ENCODE data around the gene NDFIP1. TPM values are rescaled to one million over a fixed set of nuclear protein-coding genes. Genes with fewer than 3 reads are reported as not detected.
"Not testable (repeated sequence)": the region's sequence is repeated elsewhere in the genome, so short reads cannot be mapped to it uniquely, and the experiment has no call there.

NDFIP1 gene
- total and polyA plus RNA-seq, 2 experiments from 2014 or later, result 63.8 to 85.0 TPM

GRCh38 chr5:142151436-142152383 is 43.1 kb downstream of the NDFIP1 start:
- no peaks in the 10 kb centered on the region for H3K9me3 ChIP-seq (ENCODE audit: low read depth)
- no peak overlapping the region for H2AFZ ChIP-seq
- 40% methylated on average over 3 of the region's 3 CpGs for WGBS (ENCODE audit: low lambda C conversion rate, missing lambda C conversion rate)
- H3K9me2 ChIP-seq (replicated peaks; ENCODE audit: insufficient read depth), result no peaks in the 10 kb centered on the region
- H3K79me2 ChIP-seq, result no peaks in the 10 kb centered on the region
- H3K36me3 ChIP-seq (replicated peaks; ENCODE audit: insufficient read depth, low read depth), result no peaks in the 10 kb centered on the region
- H3K4me1 ChIP-seq (ENCODE audit: insufficient read depth), result no peaks in the 10 kb centered on the region
- TF ChIP-seq, protein P1, sequence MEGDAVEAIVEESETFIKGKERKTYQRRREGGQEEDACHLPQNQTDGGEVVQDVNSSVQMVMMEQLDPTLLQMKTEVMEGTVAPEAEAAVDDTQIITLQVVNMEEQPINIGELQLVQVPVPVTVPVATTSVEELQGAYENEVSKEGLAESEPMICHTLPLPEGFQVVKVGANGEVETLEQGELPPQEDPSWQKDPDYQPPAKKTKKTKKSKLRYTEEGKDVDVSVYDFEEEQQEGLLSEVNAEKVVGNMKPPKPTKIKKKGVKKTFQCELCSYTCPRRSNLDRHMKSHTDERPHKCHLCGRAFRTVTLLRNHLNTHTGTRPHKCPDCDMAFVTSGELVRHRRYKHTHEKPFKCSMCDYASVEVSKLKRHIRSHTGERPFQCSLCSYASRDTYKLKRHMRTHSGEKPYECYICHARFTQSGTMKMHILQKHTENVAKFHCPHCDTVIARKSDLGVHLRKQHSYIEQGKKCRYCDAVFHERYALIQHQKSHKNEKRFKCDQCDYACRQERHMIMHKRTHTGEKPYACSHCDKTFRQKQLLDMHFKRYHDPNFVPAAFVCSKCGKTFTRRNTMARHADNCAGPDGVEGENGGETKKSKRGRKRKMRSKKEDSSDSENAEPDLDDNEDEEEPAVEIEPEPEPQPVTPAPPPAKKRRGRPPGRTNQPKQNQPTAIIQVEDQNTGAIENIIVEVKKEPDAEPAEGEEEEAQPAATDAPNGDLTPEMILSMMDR (IDR thresholded peaks at IDR 0.05; ENCODE audit: poor library complexity), result peak; percentile 95
- TF ChIP-seq EZH2 (IDR thresholded peaks at IDR 0.05; ENCODE audit: borderline replicate concordance), result no peak
- H3K27me3 ChIP-seq, result no peaks in the 10 kb centered on the region
- H3K4me3 ChIP-seq, result no peak overlapping the region
- H3K27ac ChIP-seq, result no peak overlapping the region
- DNase-seq (ENCODE audit: low spot score), result peak; percentile 79
- no peaks in the 10 kb centered on the region for H4K20me1 ChIP-seq (ENCODE audit: insufficient read depth, poor library complexity, severe bottlenecking)
- H3K4me2 ChIP-seq, result no peak overlapping the region

DNA sequence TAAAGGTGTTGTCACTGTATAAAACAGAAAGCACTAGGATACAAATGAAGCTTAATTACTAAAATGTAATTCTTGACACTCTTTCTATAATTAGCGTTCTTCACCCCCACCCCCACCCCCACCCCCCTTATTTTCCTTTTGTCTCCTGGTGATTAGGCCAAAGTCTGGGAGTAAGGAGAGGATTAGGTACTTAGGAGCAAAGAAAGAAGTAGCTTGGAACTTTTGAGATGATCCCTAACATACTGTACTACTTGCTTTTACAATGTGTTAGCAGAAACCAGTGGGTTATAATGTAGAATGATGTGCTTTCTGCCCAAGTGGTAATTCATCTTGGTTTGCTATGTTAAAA is 43.8 kb downstream of the NDFIP1 start:
- Histone ChIP-seq H4K20me1 (ENCODE audit: insufficient read depth, poor library complexity, severe bottlenecking) (no peaks in the 10 kb centered on the region), H3K36me3 (replicated peaks; ENCODE audit: insufficient read depth, low read depth) (no peaks in the 10 kb centered on the region), H3K4me3 (no peak overlapping the region), H3K9me2 (replicated peaks; ENCODE audit: insufficient read depth) (no peaks in the 10 kb centered on the region), H2AFZ (no peak overlapping the region), H3K27me3 (no peaks in the 10 kb centered on the region), H3K4me1 (ENCODE audit: insufficient read depth) (no peaks in the 10 kb centered on the region), H3K9me3 (ENCODE audit: low read depth) (no peaks in the 10 kb centered on the region), H3K4me2 (no peak overlapping the region), H3K79me2 (no peaks in the 10 kb centered on the region), H3K27ac (no peak overlapping the region)
- 42% methylated on average over 1 of the region's 1 CpG for WGBS (ENCODE audit: low lambda C conversion rate, missing lambda C conversion rate)
- no peak for TF ChIP-seq EZH2phosphoT487 (IDR thresholded peaks at IDR 0.05; ENCODE audit: low read depth, severe bottlenecking, unreplicated experiment)
- TF ChIP-seq EZH2 (IDR thresholded peaks at IDR 0.05; ENCODE audit: borderline replicate concordance), result no peak
- TF ChIP-seq, protein P1 (IDR thresholded peaks at IDR 0.05; ENCODE audit: poor library complexity), result no peak
- DNase-seq (ENCODE audit: low spot score), result no peak

- no peak for TF ChIP-seq EZH2phosphoT487 (IDR thresholded peaks at IDR 0.05; ENCODE audit: low read depth, severe bottlenecking, unreplicated experiment)
- TF ChIP-seq, protein P1 (IDR thresholded peaks at IDR 0.05; ENCODE audit: poor library complexity), result no peak
- no peak for TF ChIP-seq EZH2 (IDR thresholded peaks at IDR 0.05; ENCODE audit: borderline replicate concordance)
- Histone ChIP-seq H3K27ac (no peak overlapping the region), H2AFZ (no peak overlapping the region), H3K4me2 (no peak overlapping the region), H3K36me3 (replicated peaks; ENCODE audit: insufficient read depth, low read depth) (no peaks in the 10 kb centered on the region), H3K27me3 (no peaks in the 10 kb centered on the region), H3K79me2 (no peaks in the 10 kb centered on the region), H3K4me3 (no peak overlapping the region), H3K9me2 (replicated peaks; ENCODE audit: insufficient read depth) (no peaks in the 10 kb centered on the region), H3K9me3 (ENCODE audit: low read depth) (no peaks in the 10 kb centered on the region), H3K4me1 (ENCODE audit: insufficient read depth) (no peaks in the 10 kb centered on the region), H4K20me1 (ENCODE audit: insufficient read depth, poor library complexity, severe bottlenecking) (no peaks in the 10 kb centered on the region)
- DNase-seq (ENCODE audit: low spot score), result no peak
- WGBS (ENCODE audit: low lambda C conversion rate, missing lambda C conversion rate), result 80% methylated on average over 12 of the region's 12 CpGs
Measured at GRCh38 chr5:142153674-142154448, 45.3 kb downstream of the NDFIP1 start.

- not testable (repeated sequence) for H3K4me1 ChIP-seq (ENCODE audit: insufficient read depth); H3K4me2 ChIP-seq; H3K27me3 ChIP-seq; DNase-seq (ENCODE audit: low spot score); H3K4me3 ChIP-seq; H3K27ac ChIP-seq; H4K20me1 ChIP-seq (ENCODE audit: insufficient read depth, poor library complexity, severe bottlenecking); H3K9me2 ChIP-seq (replicated peaks; ENCODE audit: insufficient read depth); H3K36me3 ChIP-seq (replicated peaks; ENCODE audit: insufficient read depth, low read depth); H2AFZ ChIP-seq; H3K79me2 ChIP-seq; H3K9me3 ChIP-seq (ENCODE audit: low read depth)
- WGBS (ENCODE audit: low lambda C conversion rate, missing lambda C conversion rate), result 95% methylated on average over 12 of the region's 12 CpGs
Measured at GRCh38 chr5:142154449-142154841, 45.9 kb downstream of the NDFIP1 start.
